T-helper 2 cell treated with Interferon-gamma antibody and Interleukin-4, amounts not matched to agents 100 ng/mL and 5 ng/mL, for 36 hours (primary cell): Measurements from ENCODE around the gene TBC1D12. TPM values are rescaled to one million over a fixed set of nuclear protein-coding genes. Genes with fewer than 3 reads are reported as not detected.
"Not testable (repeated sequence)": the region's sequence is repeated elsewhere in the genome, so short reads cannot be mapped to it uniquely, and the experiment has no call there.

Experiments
- intact Hi-C: fragments of 100-400 bp; cut with micrococcal nuclease; formaldehyde crosslinking; loops from one replicate; pipeline ENCODE4 v1.15.1; 2023
- total RNA-seq: library from RNA; stranded (reverse); gene quantifications from 2 replicates; pipeline ENCODE4 v1.2.3, GENCODE V29; 2022

Gene TBC1D12
- 0.11 TPM in 2 replicates for total RNA-seq

DNA sequence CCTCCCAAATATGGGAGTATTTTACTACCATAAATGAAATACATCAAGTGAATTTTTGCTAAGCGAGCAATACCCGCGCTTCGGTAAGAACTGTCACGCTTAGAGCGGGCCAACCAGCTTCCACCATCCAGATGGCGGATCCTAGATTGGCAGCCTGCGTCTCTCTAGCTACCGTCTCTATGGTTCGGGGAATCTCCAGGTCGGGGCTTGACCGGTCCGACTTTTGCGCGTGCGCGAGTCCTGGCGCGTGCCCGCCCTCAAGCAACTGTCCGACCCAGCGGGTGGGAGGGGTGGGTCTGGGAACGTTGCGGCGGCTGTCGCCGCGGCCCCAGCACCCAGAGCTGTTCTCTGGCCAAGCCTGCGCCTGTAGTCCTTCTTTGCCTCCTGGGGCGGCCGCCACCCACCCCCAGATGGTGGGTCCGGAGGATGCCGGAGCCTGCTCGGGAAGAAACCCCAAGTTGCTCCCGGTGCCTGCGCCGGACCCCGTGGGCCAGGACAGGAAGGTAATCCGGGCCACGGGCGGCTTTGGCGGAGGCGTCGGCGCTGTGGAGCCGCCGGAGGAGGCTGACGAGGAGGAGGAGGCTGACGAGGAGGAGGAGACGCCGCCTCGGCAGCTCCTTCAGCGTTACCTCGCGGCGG, at the start of gene TBC1D12:
TBC1D12 (plus strand) TSS at position 338 of the 639 bp plus-strand sequence; CDS start at position 411, 73 bp downstream.
- intact Hi-C loops, result loop anchor here (2.0 kb wide), 1 partner anchor 40 kb away; the partner anchor contains the start of gene NOC3L

- intact Hi-C loops, result no loop called here
Measured at GRCh38 chr10:94353336-94353735, 49.0 kb upstream of the TBC1D12 start.

DNA sequence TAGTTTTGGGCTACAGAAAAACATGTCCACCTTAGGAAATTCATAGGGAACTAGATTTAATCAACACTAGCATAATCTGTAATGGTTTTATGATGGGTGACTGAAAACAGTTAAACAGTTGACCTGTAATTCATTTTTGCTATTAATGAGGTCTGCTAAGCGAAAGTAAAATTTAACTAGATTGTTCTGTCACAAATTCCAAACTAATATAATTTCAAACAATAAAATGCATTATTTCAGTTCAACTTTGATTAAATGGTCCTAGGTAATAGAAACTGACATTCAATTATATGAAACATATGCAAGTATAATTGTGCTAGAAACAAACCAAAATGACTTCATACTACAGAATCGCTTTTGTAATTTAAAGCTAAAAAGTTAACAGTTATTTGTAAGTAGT, 46.5 kb upstream of the TBC1D12 start:
- intact Hi-C loops, result no loop called here

DNA sequence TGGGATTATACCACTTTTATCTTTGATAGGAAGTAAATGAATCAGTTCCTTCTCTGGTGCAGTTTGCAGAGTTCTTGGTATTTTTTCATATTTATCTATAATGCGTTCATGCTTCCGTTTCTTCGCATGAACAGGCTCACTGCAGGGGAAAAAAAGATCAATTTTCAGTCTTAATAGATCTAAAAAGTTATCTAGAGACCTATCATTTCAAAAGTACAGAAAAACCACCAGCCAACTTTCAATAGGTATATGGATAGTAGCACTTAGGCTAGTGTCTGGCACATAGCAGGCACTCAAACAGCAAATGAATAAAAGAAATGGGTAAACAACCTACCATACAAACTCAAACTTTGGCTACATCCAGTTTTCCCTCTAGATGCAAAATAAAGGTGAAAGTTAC, 45.1 kb upstream of the TBC1D12 start:
- intact Hi-C loops, result no loop called here

- intact Hi-C loops, result no loop called here
Measured at GRCh38 chr10:94358480-94358879, 43.9 kb upstream of the TBC1D12 start.

DNA sequence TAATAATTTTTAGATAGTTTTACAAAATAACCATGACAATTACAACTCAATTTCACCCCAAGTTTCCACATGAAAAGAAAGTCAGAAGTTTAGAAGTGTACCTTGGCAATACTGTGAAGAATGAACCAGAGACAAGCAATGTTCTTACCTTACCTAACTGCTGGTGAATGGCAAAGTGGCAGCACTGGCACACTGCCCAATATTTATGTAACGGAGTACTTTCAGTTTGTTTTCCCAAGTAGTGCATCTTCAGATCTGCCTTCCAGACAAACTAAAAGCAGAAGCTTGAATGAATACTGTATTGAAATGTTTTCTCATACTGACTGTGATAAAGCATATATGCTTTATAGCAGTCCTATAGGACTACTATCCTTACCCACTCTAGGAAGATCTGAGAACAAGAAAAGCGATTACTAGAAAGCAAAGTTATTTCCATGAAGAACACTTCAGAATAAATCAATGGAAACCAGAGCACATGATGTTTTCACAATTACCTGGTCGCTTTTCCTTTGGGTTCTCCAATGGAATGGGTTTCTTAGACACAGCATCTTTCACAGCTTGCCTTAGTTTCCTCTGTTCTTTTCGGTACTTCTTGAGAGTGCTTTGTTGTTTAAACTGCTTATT, 41.1 kb upstream of the TBC1D12 start:
- intact Hi-C loops, result no loop called here

DNA sequence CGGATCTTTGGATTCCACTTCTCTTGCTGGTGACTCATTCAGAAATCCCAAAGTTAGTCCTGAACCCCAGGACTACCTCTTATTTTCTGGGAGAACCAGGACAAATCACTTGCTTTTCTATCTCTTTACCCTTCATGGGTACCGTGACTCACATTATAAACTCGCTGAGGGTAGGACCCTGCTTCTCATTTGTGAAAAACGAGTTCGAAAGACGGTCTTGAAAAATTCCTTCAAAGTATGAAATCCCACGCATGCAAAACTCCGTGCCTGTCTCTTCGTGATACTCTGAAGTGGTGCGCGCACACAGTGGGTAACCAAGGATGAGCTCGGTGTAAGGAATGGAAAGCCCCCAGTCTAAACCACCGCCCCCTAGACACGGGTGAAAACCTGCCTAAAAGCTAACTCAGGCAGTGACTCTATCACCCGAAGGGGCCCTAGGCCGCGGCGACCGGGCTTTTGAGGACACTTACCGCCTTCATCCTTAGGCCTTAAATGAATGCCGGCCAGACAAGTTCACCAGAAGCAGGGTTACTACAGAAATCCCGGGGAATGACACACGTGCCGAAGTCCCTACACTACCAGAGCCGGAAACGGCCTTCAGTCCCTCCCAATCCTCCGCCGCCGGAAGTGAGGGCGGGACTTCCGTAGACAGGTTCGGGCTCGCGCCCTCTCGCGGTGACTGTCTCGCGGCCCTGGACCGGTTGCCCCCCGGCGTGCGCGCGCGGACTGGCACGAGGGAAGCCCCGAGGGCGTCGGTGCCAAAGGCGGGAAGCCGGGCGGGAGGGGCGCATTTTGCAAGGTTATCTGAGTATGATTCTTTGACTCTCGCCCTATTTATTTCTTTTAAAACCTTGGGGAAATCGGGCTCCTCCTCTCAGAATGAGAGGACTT, 39.7 kb upstream of the TBC1D12 start, which contains the start of gene NOC3L:
NOC3L (minus strand) TSS at position 580 of the 891 bp plus-strand sequence; CDS start at position 479, 101 bp downstream.
- intact Hi-C loops, result loop anchor here (1.0 to 2.0 kb wide), 4 partner anchors 40 to 866 kb away; partner anchors contain the start of genes CEP55, FRA10AC1, HELLS and TBC1D12

GRCh38 chr10:94363251-94363565, 39.1 kb upstream of the TBC1D12 start:
- intact Hi-C loops, result loop anchor here (1.0 to 2.0 kb wide), 3 partner anchors 40 to 866 kb away; partner anchors contain the start of genes CEP55, FRA10AC1 and TBC1D12

DNA sequence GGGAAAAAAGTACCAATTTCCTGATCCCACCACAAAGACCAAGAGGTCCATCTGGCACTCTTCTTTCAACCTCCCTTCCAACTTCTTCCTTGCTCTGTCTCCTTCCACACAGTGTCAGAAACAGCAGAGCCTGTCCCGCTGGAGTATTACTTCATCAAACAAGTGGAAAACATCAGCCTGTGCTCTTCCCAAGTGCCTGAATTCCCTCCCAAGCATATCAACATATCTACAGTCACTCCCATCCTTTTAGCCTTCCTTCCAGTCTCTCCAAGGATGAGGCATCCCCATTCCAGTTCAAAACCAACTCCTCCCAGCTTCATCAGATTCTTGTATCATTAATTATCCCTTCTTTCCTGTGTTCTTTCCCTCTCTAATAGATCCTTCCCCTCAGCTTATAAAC, 37.9 kb upstream of the TBC1D12 start:
- intact Hi-C loops, result no loop called here

DNA sequence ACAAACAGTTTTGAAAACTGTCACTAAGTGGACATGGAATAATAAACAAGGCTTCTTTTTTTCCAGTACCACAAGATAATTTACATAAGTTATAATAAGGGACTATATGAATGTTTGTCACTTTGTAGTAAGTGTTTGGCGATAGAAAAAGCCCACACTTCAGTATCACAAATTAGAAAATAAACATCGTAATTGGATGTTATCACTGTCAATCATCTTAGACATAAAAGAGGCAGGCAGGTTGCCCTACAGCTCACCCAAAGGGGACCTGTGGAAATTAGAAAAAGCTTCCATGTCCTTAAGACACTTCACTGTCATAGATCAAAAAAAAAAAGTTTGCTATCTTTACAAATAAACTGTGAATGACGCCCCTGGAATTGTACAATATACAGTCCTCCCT, 36.0 kb upstream of the TBC1D12 start:
- intact Hi-C loops, result no loop called here

DNA sequence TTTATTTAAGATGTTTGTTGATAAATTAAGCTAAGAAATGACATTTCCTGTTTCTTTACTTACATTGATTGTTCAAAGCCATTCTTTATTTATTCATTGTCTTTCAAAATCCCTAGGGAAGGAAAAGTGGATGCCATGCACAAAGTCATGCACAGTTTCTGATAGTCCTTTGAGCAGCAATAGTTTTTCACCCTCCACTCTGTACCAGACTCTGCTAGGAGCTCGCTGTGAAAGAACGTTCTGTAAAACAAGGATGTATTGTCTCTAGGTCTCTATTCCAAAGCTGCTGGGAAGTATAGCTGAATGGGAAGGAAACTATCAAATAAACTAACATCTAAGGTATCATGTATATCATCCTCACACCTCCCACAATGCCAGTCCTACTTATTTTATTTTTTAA, 31.8 kb upstream of the TBC1D12 start:
- intact Hi-C loops, result no loop called here

DNA sequence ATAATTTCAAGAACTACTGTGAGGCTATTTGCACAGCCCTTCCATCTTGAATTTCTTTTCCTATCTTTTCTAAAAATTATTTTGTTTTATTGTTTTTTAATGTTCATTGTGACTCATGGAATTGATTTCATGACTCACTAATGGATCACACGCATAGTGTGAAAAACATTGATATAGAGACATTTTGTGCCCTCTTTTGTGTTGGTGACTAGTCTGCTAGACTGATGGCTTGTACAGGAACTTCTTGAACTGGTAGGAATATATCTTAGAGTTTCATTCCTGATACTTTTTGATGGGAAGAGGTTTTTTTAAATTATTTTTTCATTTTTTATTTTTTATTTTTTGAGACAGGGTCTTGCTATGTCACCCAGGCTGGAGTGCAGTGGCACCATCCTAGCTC, 27.0 kb upstream of the TBC1D12 start:
- intact Hi-C loops, result no loop called here

GRCh38 chr10:94376865-94377264, 25.5 kb upstream of the TBC1D12 start:
- intact Hi-C loops, result no loop called here

GRCh38 chr10:94383530-94383929, 18.8 kb upstream of the TBC1D12 start:
- intact Hi-C loops, result no loop called here

- intact Hi-C loops, result not testable (repeated sequence)
Measured at GRCh38 chr10:94385733-94386132, 16.6 kb upstream of the TBC1D12 start.

- intact Hi-C loops, result not testable (repeated sequence)
Measured at GRCh38 chr10:94392117-94392516, 10.2 kb upstream of the TBC1D12 start.

- intact Hi-C loops, result no loop called here
Measured at GRCh38 chr10:94397549-94398370, 4.6 kb upstream of the TBC1D12 start.

DNA sequence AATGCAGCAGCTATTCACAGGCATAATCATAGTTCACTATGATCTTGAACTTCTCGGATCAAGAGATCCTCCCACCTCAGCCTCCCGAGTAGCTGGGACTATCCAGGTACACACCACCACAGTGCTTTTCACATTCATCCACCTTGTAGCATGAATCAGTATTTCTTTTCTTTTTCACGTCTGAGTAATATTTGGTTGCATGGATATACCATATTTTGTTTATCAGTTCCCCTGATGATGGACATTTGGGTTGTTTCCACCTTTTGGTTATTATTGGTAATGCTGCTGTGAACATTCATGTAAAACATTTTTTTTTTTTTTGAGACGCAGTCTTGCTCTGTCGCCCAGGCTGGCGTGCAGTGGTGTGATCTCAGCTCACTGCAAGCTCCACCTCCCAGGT, 3.6 kb upstream of the TBC1D12 start:
- intact Hi-C loops, result no loop called here

DNA sequence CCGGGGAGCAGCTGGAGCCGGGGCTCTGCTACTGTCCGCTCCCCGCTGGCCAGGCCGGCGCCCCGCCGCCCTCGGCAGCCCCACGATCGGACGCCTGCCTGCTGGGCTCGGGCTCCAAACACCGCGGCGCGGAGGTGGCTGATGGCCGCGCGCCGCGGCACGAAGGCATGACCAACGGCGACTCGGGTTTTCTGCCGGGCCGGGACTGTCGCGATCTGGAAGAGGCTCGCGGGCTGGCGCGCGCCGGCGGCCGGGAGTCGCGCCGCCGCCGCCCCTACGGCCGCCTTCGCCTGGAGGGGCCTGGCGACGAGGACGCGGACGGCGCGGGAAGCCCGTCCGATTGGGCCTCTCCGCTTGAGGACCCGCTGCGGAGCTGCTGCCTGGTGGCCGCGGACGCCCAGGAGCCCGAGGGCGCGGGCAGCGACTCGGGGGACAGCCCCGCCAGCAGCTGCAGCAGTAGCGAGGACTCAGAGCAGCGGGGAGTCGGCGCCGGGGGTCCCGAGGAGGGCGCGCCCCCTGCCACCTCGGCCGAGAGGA, 570 bp downstream of the TBC1D12 start:
- intact Hi-C loops, result loop anchor here (2.0 kb wide), 1 partner anchor 40 kb away; the partner anchor contains the start of gene NOC3L

- intact Hi-C loops, result loop anchor here (2.0 kb wide), 1 partner anchor 41 kb away; the partner anchor contains the start of gene NOC3L
Measured at GRCh38 chr10:94403380-94404213, 1.3 kb downstream of the TBC1D12 start.
